Body of pancreas (tissue), 4 donors: ENCODE data around the gene DMAC2. TPM values are rescaled to one million over a fixed set of nuclear protein-coding genes. Genes with fewer than 3 reads are reported as not detected.

Source experiments
- ATAC-seq: fragments of 150-250 bp; one replicate; pipeline ENCODE4 v1.9.1; 2016
- DNase-seq, 4 donors: peaks; one replicate each; pipeline ENCODE4 v3.0.0-alpha.2; 2019
- H3K27ac ChIP-seq, 4 donors: fragments of 200-600 bp; sonication (generic); 1 replicate in 3 of 4; 2 replicates in 1 of 4; pipeline versions ENCODE4 v1.5.1 to v1.6.1; 2016 to 2019; ENCODE audit warnings: mild to moderate bottlenecking in 1 of 4, mixed read lengths in 1 of 4, moderate library complexity in 1 of 4
- H3K27me3 ChIP-seq, 2 donors: fragments of 200-600 bp; sonication (generic); one replicate each; pipeline ENCODE4 v1.6.0; 2016; ENCODE audit warnings: mild to moderate bottlenecking in 1 of 2
- H3K36me3 ChIP-seq, 2 donors: fragments of 200-600 bp; sonication (generic); replicated peaks in 1 of 2; 2 replicates each; pipeline ENCODE4 v1.5.1; 2016; ENCODE audit warnings: low read depth in 2 of 2; ENCODE audit not compliant: insufficient read depth in 1 of 2
- H3K4me1 ChIP-seq: fragments of 200-600 bp; sonication (generic); one replicate; pipeline ENCODE4 v1.6.0; 2016
- H3K4me3 ChIP-seq, 2 donors: fragments of 200-600 bp; sonication (generic); 1 replicate in 1 of 2; 2 replicates in 1 of 2; pipeline ENCODE4 v1.5.1; 2016 to 2019
- H3K9me3 ChIP-seq, 3 donors: fragments of 200-600 bp; sonication (generic); 1 replicate in 2 of 3; 2 replicates in 1 of 3; pipeline ENCODE4 v1.5.1; 2016
- POLR2A ChIP-seq, 3 donors: fragments of 450-650 bp; IDR thresholded peaks; one replicate each; pipeline ENCODE4 v1.6.1; 2016; ENCODE audit warnings: antibody characterized with exemption in 3 of 3, mild to moderate bottlenecking in 2 of 3
- WGBS, 2 donors: methylation state at CpG; one replicate each; pipeline ENCODE4 v1.1.5; 2017; 5-methylcytosine and 5-hydroxymethylcytosine counted together
- intact Hi-C: fragments of 100-400 bp; cut with DNase I; formaldehyde crosslinking; loops from one replicate; pipeline ENCODE4 v1.15.1; 2023
- total RNA-seq, 2 donors: library from RNA; depleted of rRNA; stranded (reverse); fragments of >200 nt; gene quantifications; one replicate each; pipeline ENCODE4 v1.1.0, GENCODE V29; 2016
- TF ChIP-seq, protein P1 (sequence below), 7 experiments: fragments of 450-650 bp in 4 of 7; fragments of 200-600 bp in 3 of 7; sonication (generic) in 3 of 7; IDR thresholded peaks; one replicate each; pipeline ENCODE4 v1.5.1; 2016 to 2019; ENCODE audit warnings: antibody characterized with exemption in 7 of 7

Gene DMAC2
- total RNA-seq, 2 donors from 2014 or later: 13.5 to 45.5 TPM

- DNase-seq: no peak
Measured at GRCh38 chr19:41442473-41443355, 3.0 kb upstream of the DMAC2 start, which contains the start of gene ERICH4. TSS of gene ERICH4 (plus strand) at chr19:41443156. CDS start at chr19:41443170, 14 bp downstream.

GRCh38 chr19:41441321-41441945, 1.7 kb upstream of the DMAC2 start:
- no peaks in the 10 kb centered on the region for H3K9me3 ChIP-seq
- DNase-seq (no peak), ATAC-seq (no peak)
- H3K27ac ChIP-seq: no peak overlapping the region
- H3K4me3 ChIP-seq: no peak overlapping the region
- intact Hi-C loops: no loop called here
- no peaks in the 10 kb centered on the region for H3K36me3 ChIP-seq
- H3K27me3 ChIP-seq: peaks cover 0 to 5% of the 10 kb centered on the region in 2 donors
- TF ChIP-seq, protein P1, sequence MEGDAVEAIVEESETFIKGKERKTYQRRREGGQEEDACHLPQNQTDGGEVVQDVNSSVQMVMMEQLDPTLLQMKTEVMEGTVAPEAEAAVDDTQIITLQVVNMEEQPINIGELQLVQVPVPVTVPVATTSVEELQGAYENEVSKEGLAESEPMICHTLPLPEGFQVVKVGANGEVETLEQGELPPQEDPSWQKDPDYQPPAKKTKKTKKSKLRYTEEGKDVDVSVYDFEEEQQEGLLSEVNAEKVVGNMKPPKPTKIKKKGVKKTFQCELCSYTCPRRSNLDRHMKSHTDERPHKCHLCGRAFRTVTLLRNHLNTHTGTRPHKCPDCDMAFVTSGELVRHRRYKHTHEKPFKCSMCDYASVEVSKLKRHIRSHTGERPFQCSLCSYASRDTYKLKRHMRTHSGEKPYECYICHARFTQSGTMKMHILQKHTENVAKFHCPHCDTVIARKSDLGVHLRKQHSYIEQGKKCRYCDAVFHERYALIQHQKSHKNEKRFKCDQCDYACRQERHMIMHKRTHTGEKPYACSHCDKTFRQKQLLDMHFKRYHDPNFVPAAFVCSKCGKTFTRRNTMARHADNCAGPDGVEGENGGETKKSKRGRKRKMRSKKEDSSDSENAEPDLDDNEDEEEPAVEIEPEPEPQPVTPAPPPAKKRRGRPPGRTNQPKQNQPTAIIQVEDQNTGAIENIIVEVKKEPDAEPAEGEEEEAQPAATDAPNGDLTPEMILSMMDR (IDR thresholded peaks at IDR 0.05): no peak
- no peak for TF ChIP-seq POLR2A (IDR thresholded peaks at IDR 0.05)
- H3K4me1 ChIP-seq: peaks cover 7% of the 10 kb centered on the region
- WGBS, 2 donors: 61 to 65% methylated on average over 9 to 12 of the region's 15 CpGs

More at GRCh38 chr19:41442473-41443355, 3.0 kb upstream of the DMAC2 start, which contains the start of gene ERICH4:
- Histone ChIP-seq H3K9me3 (no peaks in the 10 kb centered on the region), H3K4me3 (no peak within 1 kb of the TSS), H3K27ac (no peak within 1 kb of the TSS), H3K36me3 (no peaks in the 10 kb centered on the region), H3K27me3 (peaks cover 0 to 5% of the 10 kb centered on the region in 2 donors), H3K4me1 (peaks cover 7% of the 10 kb centered on the region)
- ATAC-seq: no peak
- WGBS, 2 donors: 54 to 60% methylated on average over 5 to 7 of the region's 7 CpGs
- TF ChIP-seq, protein P1 (IDR thresholded peaks at IDR 0.05): no peak
- intact Hi-C loops: no loop called here

DNA sequence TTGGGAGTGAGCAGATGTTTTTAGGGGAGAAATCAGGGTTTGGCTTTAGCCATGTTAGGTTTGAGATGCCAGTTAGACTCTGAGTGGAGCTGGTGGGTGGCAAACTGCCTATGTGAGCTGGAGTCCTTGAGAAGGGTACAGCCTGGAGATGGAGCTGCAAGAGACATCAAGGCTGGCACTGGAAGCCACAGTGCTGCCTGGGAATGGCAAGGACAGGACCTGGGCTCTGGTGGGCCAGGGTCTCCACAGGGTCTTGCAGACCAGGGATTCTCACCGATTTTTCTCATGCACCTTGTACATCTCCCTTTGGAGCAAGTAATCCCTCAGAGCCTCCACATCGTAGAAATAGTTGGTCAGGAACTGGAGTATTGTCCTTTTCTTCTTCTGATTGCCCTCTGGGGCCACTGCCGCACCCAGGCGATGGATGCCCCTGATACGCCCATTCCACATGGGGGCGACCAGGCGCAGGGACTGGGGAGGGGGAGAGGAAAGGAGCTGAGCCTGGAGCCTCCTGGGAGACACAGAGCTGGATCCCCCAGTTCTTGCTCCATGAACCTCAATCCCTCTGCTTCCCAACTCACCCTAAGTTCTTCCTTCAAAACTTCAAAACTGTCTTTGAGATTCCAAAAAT, 1.7 kb downstream of the DMAC2 start:
- no peaks in the 10 kb centered on the region for H3K27me3 ChIP-seq
- 82 to 87% methylated on average over 5 to 7 of the region's 7 CpGs for WGBS, 2 donors
- no peak for TF ChIP-seq POLR2A (IDR thresholded peaks at IDR 0.05)
- TF ChIP-seq, protein P1 (IDR thresholded peaks at IDR 0.05): no peak
- peaks cover 7% of the 10 kb centered on the region for H3K4me1 ChIP-seq
- ATAC-seq (no peak), DNase-seq (no peak)
- H3K36me3 ChIP-seq: peaks cover 0 to under 1% of the 10 kb centered on the region in 2 donors
- H3K9me3 ChIP-seq: no peaks in the 10 kb centered on the region
- intact Hi-C loops: loop anchor here (10.0 kb wide), 1 partner anchor 113 kb away; no protein-coding TSS in a partner anchor
- H3K27ac ChIP-seq: no peak overlapping the region
- no peak overlapping the region for H3K4me3 ChIP-seq

- intact Hi-C loops: loop anchor here (10.0 kb wide), 1 partner anchor 112 kb away; no protein-coding TSS in a partner anchor
- H3K27ac ChIP-seq: no peak overlapping the region
- H3K9me3 ChIP-seq: no peaks in the 10 kb centered on the region
- H3K36me3 ChIP-seq: peaks cover 0 to 6% of the 10 kb centered on the region in 2 donors
- DNase-seq: no peak
- TF ChIP-seq, protein P1 (IDR thresholded peaks at IDR 0.05): no peak
- TF ChIP-seq POLR2A (IDR thresholded peaks at IDR 0.05): no peak
- ATAC-seq: no peak
- no peak overlapping the region for H3K4me3 ChIP-seq
- no peaks in the 10 kb centered on the region for H3K27me3 ChIP-seq
- H3K4me1 ChIP-seq: peaks cover 7% of the 10 kb centered on the region
Measured at GRCh38 chr19:41436674-41436951, 3.1 kb downstream of the DMAC2 start.
